NCI-H1436 (cell line): Measurements from ENCODE around the gene OASL.

Experiments used
- DNase-seq: peaks from one replicate; lab custom pipeline; 2025; lab: John Stamatoyannopoulos, UW

OASL gene

GRCh38 chr12:120991965-120992364 lies 47.1 kb downstream of the OASL start:
- no peak for DNase-seq

- DNase-seq, result no peak
Measured at GRCh38 chr12:120990487-120991055, 48.5 kb downstream of the OASL start.

- no peak for DNase-seq
Measured at GRCh38 chr12:120989687-120990086, 49.4 kb downstream of the OASL start.

- DNase-seq, result no peak
Measured at GRCh38 chr12:120988658-120989057, 50.4 kb downstream of the OASL start.

GRCh38 chr12:120988234-120988633 lies 50.8 kb downstream of the OASL start:
- DNase-seq, result no peak

- DNase-seq, result no peak
Measured at GRCh38 chr12:120984351-120984898, 54.6 kb downstream of the OASL start.

- no peak for DNase-seq
Measured at GRCh38 chr12:120983759-120984158, 55.3 kb downstream of the OASL start.

GRCh38 chr12:120982659-120983058 lies 56.4 kb downstream of the OASL start:
- DNase-seq, result no peak

- no peak for DNase-seq
Measured at GRCh38 chr12:120981407-120981941, 57.6 kb downstream of the OASL start.

GRCh38 chr12:120980800-120981368 lies 58.2 kb downstream of the OASL start:
- no peak for DNase-seq

- no peak for DNase-seq
Measured at GRCh38 chr12:120979862-120980696, 59.0 kb downstream of the OASL start.

- DNase-seq, result no peak
Measured at GRCh38 chr12:120979220-120979861, 59.7 kb downstream of the OASL start.

- DNase-seq, result no peak
Measured at GRCh38 chr12:120978296-120979219, 60.5 kb downstream of the OASL start, which contains the start of gene HNF1A. HNF1A (plus strand) TSS chr12:120978543; CDS start chr12:120978769, 226 bp downstream.

- no peak for DNase-seq
Measured at GRCh38 chr12:120977531-120978295, 61.3 kb downstream of the OASL start.

GRCh38 chr12:120972870-120973543 lies 66.0 kb downstream of the OASL start:
- DNase-seq, result no peak

GRCh38 chr12:120971299-120972180 lies 67.5 kb downstream of the OASL start:
- DNase-seq, result peak; percentile 21

- DNase-seq, result no peak
Measured at GRCh38 chr12:120970310-120970709, 68.7 kb downstream of the OASL start.
